GM11168 (cell line): Measurements from ENCODE around the gene SYNDIG1L.
"Not testable (repeated sequence)": the region's sequence is repeated elsewhere in the genome, so short reads cannot be mapped to it uniquely, and the experiment has no call there.

Experiments used
- in situ Hi-C: fragments of 300-500 bp; cut with MboI; formaldehyde crosslinking; loops from one replicate; pipeline ENCODE4 v1.12.0; 2022; ENCODE audit warnings: low sequenced_read_pairs; ENCODE audit not compliant: unreplicated experiment

Gene SYNDIG1L

GRCh38 chr14:74405663-74406062 lies 20.3 kb downstream of the SYNDIG1L start:
- in situ Hi-C loops: no loop called here

- in situ Hi-C loops: loop anchor here (5.0 kb wide), 1 partner anchor 48 kb away; no protein-coding TSS in a partner anchor
Observed at GRCh38 chr14:74404435-74404834, 21.6 kb downstream of the SYNDIG1L start.

- in situ Hi-C loops: loop anchor here (5.0 kb wide), 1 partner anchor 48 kb away; no protein-coding TSS in a partner anchor
Observed at GRCh38 chr14:74403619-74404417, 22.2 kb downstream of the SYNDIG1L start.

GRCh38 chr14:74402401-74403251 lies 23.4 kb downstream of the SYNDIG1L start:
- in situ Hi-C loops: loop anchor here (5.0 kb wide), 1 partner anchor 50 kb away; no protein-coding TSS in a partner anchor

- in situ Hi-C loops: loop anchor here (5.0 kb wide), 1 partner anchor 51 kb away; no protein-coding TSS in a partner anchor
Observed at GRCh38 chr14:74401504-74402241, 24.3 kb downstream of the SYNDIG1L start.

GRCh38 chr14:74400919-74401503 lies 25.0 kb downstream of the SYNDIG1L start:
- in situ Hi-C loops: loop anchor here (5.0 kb wide), 1 partner anchor 51 kb away; no protein-coding TSS in a partner anchor

- in situ Hi-C loops: loop anchor here (5.0 kb wide), 1 partner anchor 52 kb away; no protein-coding TSS in a partner anchor
Observed at GRCh38 chr14:74400031-74400685, 25.9 kb downstream of the SYNDIG1L start.

GRCh38 chr14:74395094-74395493 lies 30.9 kb downstream of the SYNDIG1L start:
- in situ Hi-C loops: no loop called here

GRCh38 chr14:74394549-74394948 lies 31.5 kb downstream of the SYNDIG1L start:
- in situ Hi-C loops: no loop called here

- in situ Hi-C loops: no loop called here
Observed at GRCh38 chr14:74392616-74393570, 33.1 kb downstream of the SYNDIG1L start.

- in situ Hi-C loops: no loop called here
Observed at GRCh38 chr14:74391479-74391878, 34.5 kb downstream of the SYNDIG1L start.

- in situ Hi-C loops: not testable (repeated sequence)
Observed at GRCh38 chr14:74390505-74390904, 35.5 kb downstream of the SYNDIG1L start.

GRCh38 chr14:74389980-74390379 lies 36.0 kb downstream of the SYNDIG1L start:
- in situ Hi-C loops: no loop called here

- in situ Hi-C loops: no loop called here
Observed at GRCh38 chr14:74382231-74382630, 43.8 kb downstream of the SYNDIG1L start.

- in situ Hi-C loops: not testable (repeated sequence)
Observed at GRCh38 chr14:74381571-74381970, 44.4 kb downstream of the SYNDIG1L start.

GRCh38 chr14:74380845-74381244 lies 45.2 kb downstream of the SYNDIG1L start:
- in situ Hi-C loops: no loop called here

GRCh38 chr14:74380172-74380571 lies 45.8 kb downstream of the SYNDIG1L start:
- in situ Hi-C loops: no loop called here
